K562 (cell line): ENCODE data around the gene C11orf91. TPM values are rescaled to one million over a fixed set of nuclear protein-coding genes. Genes with fewer than 3 reads are reported as not detected.

ENCODE experiments used
- ARHGAP35 ChIP-seq: fragments of 450-650 bp; IDR thresholded peaks from 2 replicates; pipeline ENCODE4 v1.6.1; 2018; ENCODE audit not compliant: partially characterized antibody
- CTBP1 ChIP-seq: fragments of 450-650 bp; IDR thresholded peaks from 2 replicates; pipeline ENCODE4 v1.6.1; 2016; ENCODE audit warnings: borderline replicate concordance
- DPF2 ChIP-seq: fragments of 450-650 bp; IDR thresholded peaks from 2 replicates; pipeline ENCODE4 v1.6.1; 2016
- E2F6 ChIP-seq, 2 experiments: IDR thresholded peaks; 2 replicates each; pipeline ENCODE4 v1.6.1; 2011; ENCODE audit warnings: borderline replicate concordance in 1 of 2, control low read depth in 1 of 2, low read depth in 1 of 2, low read length in 1 of 2, mild to moderate bottlenecking in 1 of 2, mixed read lengths in 1 of 2, moderate library complexity in 1 of 2; ENCODE audit not compliant: insufficient read depth in 1 of 2, insufficient read length in 1 of 2, poor library complexity in 1 of 2, severe bottlenecking in 1 of 2; ENCODE audit errors: extremely low read depth in 1 of 2
- ELK3 ChIP-seq: fragments of 450-650 bp; formaldehyde crosslinking; IDR thresholded peaks from 2 replicates; pipeline ENCODE4 v1.4.0; 2020; ENCODE audit warnings: mild to moderate bottlenecking
- ESRRB ChIP-seq: fragments of 250-450 bp; sonication (Bioruptor Pico); IDR thresholded peaks from 2 replicates; pipeline ENCODE4 v1.5.0; 2020; ENCODE audit warnings: mild to moderate bottlenecking, moderate library complexity, borderline replicate concordance
- GATA2 ChIP-seq: sonication (generic); formaldehyde crosslinking; IDR thresholded peaks from 2 replicates; pipeline ENCODE4 v1.4.0; 2020; ENCODE audit warnings: mild to moderate bottlenecking, missing genetic modification reagents
- GTF2F1 ChIP-seq: IDR thresholded peaks from 2 replicates; pipeline ENCODE4 v1.6.1; 2011; ENCODE audit warnings: low read depth, low read length, improper control_type of control experiment
- MAFG ChIP-seq: fragments of 450-650 bp; conservative IDR thresholded peaks from 2 replicates; pipeline ENCODE4 v1.6.1; 2016; ENCODE audit warnings: missing genetic modification characterization, missing compliant biosample characterization
- NFATC3 ChIP-seq: fragments of 450-650 bp; IDR thresholded peaks from 2 replicates; pipeline ENCODE4 v1.6.1; 2017; ENCODE audit warnings: mild to moderate bottlenecking
- NR2F6 ChIP-seq: fragments of 450-650 bp; formaldehyde crosslinking; IDR thresholded peaks from 2 replicates; pipeline ENCODE4 v1.4.0; 2020; ENCODE audit warnings: mild to moderate bottlenecking
- PHF8 ChIP-seq: fragments of 200-600 bp; sonication (generic); IDR thresholded peaks from 2 replicates; pipeline ENCODE4 v1.6.1; 2012; ENCODE audit warnings: mixed run types, mild to moderate bottlenecking, inconsistent platforms, low read length, moderate library complexity, borderline replicate concordance
- SMARCC2 ChIP-seq: fragments of 450-650 bp; IDR thresholded peaks from 2 replicates; pipeline ENCODE4 v1.6.1; 2017; ENCODE audit warnings: antibody characterized with exemption, moderate library complexity, mild to moderate bottlenecking, low read depth
- SRSF9 ChIP-seq: fragments of 200-400 bp; formaldehyde crosslinking; IDR thresholded peaks from 2 replicates; pipeline ENCODE4 v1.6.1; 2017; ENCODE audit warnings: low read depth, low read length, borderline replicate concordance
- ZBTB2 ChIP-seq: fragments of 450-650 bp; IDR thresholded peaks from 2 replicates; pipeline ENCODE4 v1.6.1; 2016; ENCODE audit warnings: antibody characterized with exemption
- ZNF354B ChIP-seq: fragments of 250-450 bp; sonication (Bioruptor Pico); IDR thresholded peaks from 2 replicates; pipeline ENCODE4 v1.4.0; 2020
- ZNF431 ChIP-seq: sonication (generic); formaldehyde crosslinking; IDR thresholded peaks from 2 replicates; pipeline ENCODE4 v1.8.0; 2022; ENCODE audit warnings: mild to moderate bottlenecking, missing genetic modification reagents
- polyA plus RNA-seq, 8 experiments: library from polyadenylated mRNA; depleted of rRNA in 4 of 8; stranded (reverse) in 5 of 8; unstranded in 3 of 8; fragments of >200 nt; fragmentation: Nextera tagmentation in 2 of 8; fragmentation: Illumina TruSeq in 1 of 8; extraction: Ambion mirVana in 2 of 8; extraction: Trizol in 1 of 8; gene quantifications; 2 replicates each; pipeline versions ENCODE4 v1.2.1 to v1.2.3, GENCODE V29; 2011 to 2014; ENCODE audit warnings: inconsistent platforms in 1 of 8, missing spikeins in 1 of 8
- total RNA-seq, 7 experiments: library from RNA; depleted of rRNA in 6 of 7; stranded (reverse); fragments of >200 nt in 6 of 7; fragmentation: Illumina TruSeq in 2 of 7; extraction: Trizol in 2 of 7; gene quantifications; 2 replicates each; pipeline versions ENCODE4 v1.2.1 to v1.2.3, GENCODE V29; 2011 to 2021; ENCODE audit warnings: low replicate concordance in 1 of 7

Gene C11orf91
- total and polyA plus RNA-seq, 9 of the 15 experiments (the other 6 are each of a cell fraction or from before 2014, with no cell fraction given), result not detected

- TF ChIP-seq ELK3 (CRISPR knock-in tag) (no peak), NR2F6 (CRISPR knock-in tag) (no peak), E2F6 (IDR thresholded peaks at IDR 0.05; ENCODE audit: borderline replicate concordance in 1 of 2, extremely low read depth in 1 of 2, insufficient read depth in 1 of 2, insufficient read length in 1 of 2, low read depth in 1 of 2, low read length in 1 of 2, poor library complexity in 1 of 2, severe bottlenecking in 1 of 2) (no peak), CTBP1 (peak; percentile 81; the same call in 1 of the 2 replicates), ARHGAP35 (no peak), ZNF431 (CRISPR knock-in tag) (no peak), ZNF354B (CRISPR knock-in tag) (no peak), SMARCC2 (peak; percentile 53; the same call in 1 of the 2 replicates), GTF2F1 (no peak), ZBTB2 (peak; percentile 32; the same call in 1 of the 2 replicates), DPF2 (peak; percentile 72), ESRRB (CRISPR knock-in tag) (no peak), PHF8 (no peak), GATA2 (CRISPR knock-in tag) (no peak), SRSF9 (no peak), NFATC3 (0 out of 2 replicates have a peak, but pooled peaks have one; percentile 2), MAFG (tag) (peak; percentile 84)
Measured at GRCh38 chr11:33723238-33723881, 22.7 kb upstream of the C11orf91 start (continued).
